ENCODE results near the gene UBASH3B.
"Not testable (repeated sequence)": the region's sequence is repeated elsewhere in the genome, so short reads cannot be mapped to it uniquely, and the experiment has no call there.

The UBASH3B gene

GRCh38 chr11:122820158-122820557 is 164.6 kb downstream of the UBASH3B start:
- Histone ChIP-seq H3K36me3 (ENCODE audit: control insufficient read depth, insufficient read depth, low read length) (no peaks in the 10 kb centered on the region), H3K27me3 (replicated peaks; ENCODE audit: control insufficient read depth, insufficient read depth, low read length) (no peaks in the 10 kb centered on the region; the same call in 1 of the 2 replicates), H3K4me3 (replicated peaks; ENCODE audit: low read depth, low read length) (no peak overlapping the region)
- TF ChIP-seq, protein P1, sequence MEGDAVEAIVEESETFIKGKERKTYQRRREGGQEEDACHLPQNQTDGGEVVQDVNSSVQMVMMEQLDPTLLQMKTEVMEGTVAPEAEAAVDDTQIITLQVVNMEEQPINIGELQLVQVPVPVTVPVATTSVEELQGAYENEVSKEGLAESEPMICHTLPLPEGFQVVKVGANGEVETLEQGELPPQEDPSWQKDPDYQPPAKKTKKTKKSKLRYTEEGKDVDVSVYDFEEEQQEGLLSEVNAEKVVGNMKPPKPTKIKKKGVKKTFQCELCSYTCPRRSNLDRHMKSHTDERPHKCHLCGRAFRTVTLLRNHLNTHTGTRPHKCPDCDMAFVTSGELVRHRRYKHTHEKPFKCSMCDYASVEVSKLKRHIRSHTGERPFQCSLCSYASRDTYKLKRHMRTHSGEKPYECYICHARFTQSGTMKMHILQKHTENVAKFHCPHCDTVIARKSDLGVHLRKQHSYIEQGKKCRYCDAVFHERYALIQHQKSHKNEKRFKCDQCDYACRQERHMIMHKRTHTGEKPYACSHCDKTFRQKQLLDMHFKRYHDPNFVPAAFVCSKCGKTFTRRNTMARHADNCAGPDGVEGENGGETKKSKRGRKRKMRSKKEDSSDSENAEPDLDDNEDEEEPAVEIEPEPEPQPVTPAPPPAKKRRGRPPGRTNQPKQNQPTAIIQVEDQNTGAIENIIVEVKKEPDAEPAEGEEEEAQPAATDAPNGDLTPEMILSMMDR (IDR thresholded peaks at IDR 0.05; ENCODE audit: insufficient read depth, low read length, poor library complexity, severe bottlenecking): no peak
- no peak for DNase-seq (ENCODE audit: extremely low read depth, insufficient read length)

DNA sequence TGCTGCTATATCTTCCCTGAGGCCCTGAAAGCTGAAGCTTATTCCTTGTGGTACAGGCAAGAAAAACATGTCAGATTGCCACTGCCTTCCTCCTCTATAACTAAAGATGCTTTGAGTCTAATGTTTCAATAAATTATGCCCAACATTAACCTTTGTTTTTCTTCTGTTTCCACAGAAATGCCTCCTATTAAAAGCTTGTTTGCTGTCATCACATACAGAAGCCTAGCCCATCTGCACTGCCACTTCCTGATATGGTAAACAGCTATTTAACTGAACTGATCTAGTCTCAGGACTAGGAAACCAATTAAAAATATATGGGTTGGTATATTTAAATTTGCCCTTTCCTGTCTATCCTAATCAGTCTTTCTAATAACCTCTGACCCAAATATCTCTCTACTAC is 165.6 kb downstream of the UBASH3B start:
- DNase-seq (ENCODE audit: extremely low read depth, insufficient read length): no peak
- TF ChIP-seq, protein P1 (IDR thresholded peaks at IDR 0.05; ENCODE audit: insufficient read depth, low read length, poor library complexity, severe bottlenecking): no peak
- H3K4me3 ChIP-seq (replicated peaks; ENCODE audit: low read depth, low read length): no peak overlapping the region
- no peaks in the 10 kb centered on the region for H3K36me3 ChIP-seq (ENCODE audit: control insufficient read depth, insufficient read depth, low read length)
- no peaks in the 10 kb centered on the region; the same call in 1 of the 2 replicates for H3K27me3 ChIP-seq (replicated peaks; ENCODE audit: control insufficient read depth, insufficient read depth, low read length)

GRCh38 chr11:122822241-122822640 is 166.7 kb downstream of the UBASH3B start:
- H3K27me3 ChIP-seq (replicated peaks; ENCODE audit: control insufficient read depth, insufficient read depth, low read length): no peaks in the 10 kb centered on the region; the same call in 1 of the 2 replicates
- TF ChIP-seq, protein P1 (IDR thresholded peaks at IDR 0.05; ENCODE audit: insufficient read depth, low read length, poor library complexity, severe bottlenecking): no peak
- no peaks in the 10 kb centered on the region for H3K36me3 ChIP-seq (ENCODE audit: control insufficient read depth, insufficient read depth, low read length)
- DNase-seq (ENCODE audit: extremely low read depth, insufficient read length): no peak
- no peak overlapping the region for H3K4me3 ChIP-seq (replicated peaks; ENCODE audit: low read depth, low read length)

GRCh38 chr11:122823564-122823963 is 168.0 kb downstream of the UBASH3B start:
- Histone ChIP-seq H3K36me3 (ENCODE audit: control insufficient read depth, insufficient read depth, low read length) (no peaks in the 10 kb centered on the region), H3K4me3 (replicated peaks; ENCODE audit: low read depth, low read length) (no peak overlapping the region), H3K27me3 (replicated peaks; ENCODE audit: control insufficient read depth, insufficient read depth, low read length) (no peaks in the 10 kb centered on the region; the same call in 1 of the 2 replicates)
- no peak for DNase-seq (ENCODE audit: extremely low read depth, insufficient read length)
- TF ChIP-seq, protein P1 (IDR thresholded peaks at IDR 0.05; ENCODE audit: insufficient read depth, low read length, poor library complexity, severe bottlenecking): no peak

DNA sequence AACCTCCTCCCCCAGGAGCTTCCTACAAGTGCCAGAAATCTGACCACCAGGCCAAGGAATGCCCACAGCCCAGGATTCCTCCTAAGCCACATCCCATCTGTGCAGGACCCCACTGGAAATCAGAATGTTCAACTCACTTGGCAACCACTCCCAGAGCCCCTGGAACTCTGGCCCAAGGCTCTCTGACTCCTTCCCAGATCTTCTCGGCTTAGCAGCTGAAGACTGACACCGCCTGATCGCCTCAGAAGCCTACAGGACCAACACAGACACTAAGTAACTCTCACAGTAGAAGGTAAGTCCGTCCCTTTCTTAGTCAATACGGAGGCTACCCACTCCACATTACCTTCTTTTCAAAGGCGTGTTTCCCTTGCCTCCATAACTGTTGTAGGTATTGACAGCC is 173.8 kb downstream of the UBASH3B start:
- H3K27me3 ChIP-seq (replicated peaks; ENCODE audit: control insufficient read depth, insufficient read depth, low read length); DNase-seq (ENCODE audit: extremely low read depth, insufficient read length); H3K36me3 ChIP-seq (ENCODE audit: control insufficient read depth, insufficient read depth, low read length); H3K4me3 ChIP-seq (replicated peaks; ENCODE audit: low read depth, low read length): not testable (repeated sequence)

DNA sequence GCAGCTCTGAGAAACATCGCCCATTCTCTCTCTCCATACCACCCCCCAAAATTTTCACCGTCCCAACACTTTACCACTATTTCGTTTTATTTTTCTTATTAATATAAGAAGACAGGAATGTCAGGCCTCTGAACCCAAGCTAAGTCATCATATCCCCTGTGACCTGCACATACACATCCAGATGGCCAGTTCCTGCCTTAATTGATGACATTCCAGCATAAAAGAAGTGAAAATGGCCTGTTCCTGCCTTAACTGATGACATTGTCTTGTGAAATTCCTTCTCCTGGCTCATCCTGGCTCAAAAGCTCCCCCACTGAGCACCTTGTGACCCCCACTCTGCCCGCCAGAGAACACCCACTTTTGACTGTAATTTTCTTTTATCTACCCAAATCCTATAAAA is 176.8 kb downstream of the UBASH3B start:
- not testable (repeated sequence) for H3K4me3 ChIP-seq (replicated peaks; ENCODE audit: low read depth, low read length); DNase-seq (ENCODE audit: extremely low read depth, insufficient read length); H3K27me3 ChIP-seq (replicated peaks; ENCODE audit: control insufficient read depth, insufficient read depth, low read length); H3K36me3 ChIP-seq (ENCODE audit: control insufficient read depth, insufficient read depth, low read length)

Data from GM06990 (cell line).